PFSK-1 (cell line): ENCODE measurements around the gene COMP.

Experiments
- FOXP2 ChIP-seq: optimal IDR thresholded peaks from 2 replicates; pipeline ENCODE3; 2011; ENCODE audit warnings: borderline replicate concordance, control low read depth, inconsistent platforms; ENCODE audit not compliant: insufficient read depth; ENCODE audit errors: extremely low read length, extremely low read depth
- POLR2AphosphoS5 ChIP-seq: IDR thresholded peaks from 2 replicates; pipeline ENCODE4 v1.6.1; 2012; ENCODE audit warnings: low read depth, mild to moderate bottlenecking, control low read depth, low read length, moderate library complexity
- SIN3A ChIP-seq: IDR thresholded peaks from 2 replicates; pipeline ENCODE4 v1.6.1; 2012; ENCODE audit warnings: mild to moderate bottlenecking, low read length, moderate library complexity, borderline replicate concordance; ENCODE audit not compliant: insufficient read depth
- TAF1 ChIP-seq: IDR thresholded peaks from 2 replicates; pipeline ENCODE4 v1.6.1; 2012; ENCODE audit warnings: low read length, control low read depth, borderline replicate concordance; ENCODE audit not compliant: insufficient read depth
- TF ChIP-seq, protein P1 (sequence below), 2 experiments: IDR thresholded peaks; 2 replicates each; pipeline versions ENCODE4 v1.6.1 to v1.8.0; 2011 to 2012; ENCODE audit warnings: low read depth in 2 of 2, low read length in 2 of 2, control low read depth in 1 of 2, inconsistent platforms in 1 of 2, mild to moderate bottlenecking in 1 of 2, moderate library complexity in 1 of 2; ENCODE audit not compliant: insufficient read depth in 1 of 2

Gene COMP

DNA sequence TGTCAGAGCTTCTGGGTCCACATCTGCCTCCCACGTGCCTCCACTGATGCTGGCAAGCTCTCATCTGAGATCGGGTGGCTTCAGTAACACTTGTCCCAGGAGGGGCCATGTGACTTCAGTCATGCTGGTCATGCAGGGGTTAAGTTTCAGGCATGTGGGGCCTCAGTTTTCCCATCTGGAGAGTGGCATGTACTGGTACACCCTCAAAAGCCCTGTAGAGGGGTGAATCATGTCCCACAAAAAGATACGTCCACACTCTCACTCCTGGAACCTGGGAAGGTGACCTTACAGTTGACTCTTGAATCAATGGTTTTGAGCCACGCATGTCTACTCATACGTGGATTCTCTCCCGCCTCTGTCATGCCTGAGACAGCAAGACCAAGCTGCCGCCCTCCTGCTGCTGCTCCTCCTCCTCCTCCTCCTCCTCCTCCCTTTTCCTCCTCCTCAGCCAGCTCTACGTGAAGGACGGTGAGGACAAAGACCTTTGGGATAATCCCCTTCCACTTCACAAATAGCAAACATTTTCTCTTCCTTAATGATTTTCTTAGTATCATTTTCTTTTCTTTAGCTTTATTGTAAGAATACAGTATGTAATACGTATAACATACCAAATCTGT is 53.7 kb downstream of the COMP start:
- no peak for TF ChIP-seq POLR2AphosphoS5
- no peak for TF ChIP-seq TAF1
- TF ChIP-seq SIN3A = no peak

DNA sequence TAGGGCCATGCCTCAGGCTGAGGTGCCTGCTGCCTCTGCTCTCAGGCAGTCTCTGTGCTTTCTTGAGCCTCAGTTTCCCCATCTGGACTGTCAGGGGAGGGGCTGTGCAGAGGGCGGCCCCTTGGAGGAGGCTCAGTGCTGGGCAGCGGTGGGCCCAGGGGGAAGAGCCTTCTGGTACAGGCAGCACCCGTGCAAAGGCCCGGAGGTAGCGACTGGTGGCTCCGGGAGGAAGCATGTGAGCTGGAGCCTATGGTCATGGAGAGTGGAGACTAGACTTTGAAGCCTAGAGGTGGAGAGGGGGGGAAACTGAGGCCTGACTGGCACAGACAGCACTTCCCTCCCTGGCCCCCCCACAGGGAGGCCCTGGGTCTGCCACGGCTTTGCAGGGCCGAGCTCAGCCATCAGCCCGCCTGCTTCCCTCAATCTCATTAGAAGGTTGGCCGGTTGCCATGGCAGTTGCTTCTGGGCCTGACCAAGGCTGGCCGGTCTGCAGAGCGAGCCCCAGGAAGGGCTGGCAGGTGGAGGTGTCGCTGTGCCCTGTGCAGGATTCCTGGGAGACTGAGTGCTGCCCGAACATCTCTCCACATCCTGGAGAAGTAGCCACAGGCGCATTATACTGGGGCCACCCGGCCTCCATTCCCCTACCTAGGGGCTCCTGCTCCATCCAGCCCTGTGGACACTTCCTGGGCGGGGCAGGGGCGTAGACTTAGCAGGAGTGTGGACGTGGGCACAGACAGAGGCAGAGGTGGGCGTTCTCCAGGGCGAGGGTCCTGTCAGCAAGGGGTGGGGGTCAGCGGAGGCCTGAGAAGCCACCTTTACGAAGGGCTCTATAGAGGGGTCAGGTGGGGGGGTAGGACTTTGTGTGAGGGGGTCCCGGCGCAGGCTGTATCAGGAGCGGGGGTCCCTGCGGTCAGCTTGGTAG is 54.4 kb downstream of the COMP start:
- TF ChIP-seq TAF1 (no peak), FOXP2 (no peak), SIN3A (no peak), POLR2AphosphoS5 (no peak)
- TF ChIP-seq, protein P1, sequence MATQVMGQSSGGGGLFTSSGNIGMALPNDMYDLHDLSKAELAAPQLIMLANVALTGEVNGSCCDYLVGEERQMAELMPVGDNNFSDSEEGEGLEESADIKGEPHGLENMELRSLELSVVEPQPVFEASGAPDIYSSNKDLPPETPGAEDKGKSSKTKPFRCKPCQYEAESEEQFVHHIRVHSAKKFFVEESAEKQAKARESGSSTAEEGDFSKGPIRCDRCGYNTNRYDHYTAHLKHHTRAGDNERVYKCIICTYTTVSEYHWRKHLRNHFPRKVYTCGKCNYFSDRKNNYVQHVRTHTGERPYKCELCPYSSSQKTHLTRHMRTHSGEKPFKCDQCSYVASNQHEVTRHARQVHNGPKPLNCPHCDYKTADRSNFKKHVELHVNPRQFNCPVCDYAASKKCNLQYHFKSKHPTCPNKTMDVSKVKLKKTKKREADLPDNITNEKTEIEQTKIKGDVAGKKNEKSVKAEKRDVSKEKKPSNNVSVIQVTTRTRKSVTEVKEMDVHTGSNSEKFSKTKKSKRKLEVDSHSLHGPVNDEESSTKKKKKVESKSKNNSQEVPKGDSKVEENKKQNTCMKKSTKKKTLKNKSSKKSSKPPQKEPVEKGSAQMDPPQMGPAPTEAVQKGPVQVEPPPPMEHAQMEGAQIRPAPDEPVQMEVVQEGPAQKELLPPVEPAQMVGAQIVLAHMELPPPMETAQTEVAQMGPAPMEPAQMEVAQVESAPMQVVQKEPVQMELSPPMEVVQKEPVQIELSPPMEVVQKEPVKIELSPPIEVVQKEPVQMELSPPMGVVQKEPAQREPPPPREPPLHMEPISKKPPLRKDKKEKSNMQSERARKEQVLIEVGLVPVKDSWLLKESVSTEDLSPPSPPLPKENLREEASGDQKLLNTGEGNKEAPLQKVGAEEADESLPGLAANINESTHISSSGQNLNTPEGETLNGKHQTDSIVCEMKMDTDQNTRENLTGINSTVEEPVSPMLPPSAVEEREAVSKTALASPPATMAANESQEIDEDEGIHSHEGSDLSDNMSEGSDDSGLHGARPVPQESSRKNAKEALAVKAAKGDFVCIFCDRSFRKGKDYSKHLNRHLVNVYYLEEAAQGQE (IDR thresholded peaks at IDR 0.05; ENCODE audit: insufficient read depth in 1 of 2, low read depth in 2 of 2, low read length in 2 of 2) = no peak

DNA sequence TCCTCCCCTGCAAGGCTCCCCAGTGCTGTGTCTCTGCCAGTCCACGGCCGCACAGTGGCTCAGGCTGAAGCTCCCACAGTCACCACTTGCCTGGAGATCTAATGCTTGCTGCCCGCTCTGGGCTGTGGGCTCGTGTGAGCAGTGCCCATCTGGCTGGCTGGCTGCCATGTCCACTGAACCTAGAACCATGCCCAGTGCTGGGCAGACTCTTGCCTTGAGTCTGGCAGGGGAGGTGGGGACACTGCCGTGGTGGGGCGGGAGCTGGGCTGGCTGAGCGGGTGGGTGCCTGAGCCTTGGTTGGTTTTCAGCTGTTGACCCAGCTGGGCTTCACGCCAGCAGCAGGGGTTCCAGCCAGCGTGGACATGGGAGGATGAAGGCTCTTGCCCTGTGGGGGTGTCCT is 55.4 kb downstream of the COMP start:
- TF ChIP-seq, protein P1 (IDR thresholded peaks at IDR 0.05; ENCODE audit: insufficient read depth in 1 of 2, low read depth in 2 of 2, low read length in 2 of 2) = no peak
- no peak for TF ChIP-seq TAF1
- TF ChIP-seq POLR2AphosphoS5 = no peak
- TF ChIP-seq SIN3A = no peak
- no peak for TF ChIP-seq FOXP2

DNA sequence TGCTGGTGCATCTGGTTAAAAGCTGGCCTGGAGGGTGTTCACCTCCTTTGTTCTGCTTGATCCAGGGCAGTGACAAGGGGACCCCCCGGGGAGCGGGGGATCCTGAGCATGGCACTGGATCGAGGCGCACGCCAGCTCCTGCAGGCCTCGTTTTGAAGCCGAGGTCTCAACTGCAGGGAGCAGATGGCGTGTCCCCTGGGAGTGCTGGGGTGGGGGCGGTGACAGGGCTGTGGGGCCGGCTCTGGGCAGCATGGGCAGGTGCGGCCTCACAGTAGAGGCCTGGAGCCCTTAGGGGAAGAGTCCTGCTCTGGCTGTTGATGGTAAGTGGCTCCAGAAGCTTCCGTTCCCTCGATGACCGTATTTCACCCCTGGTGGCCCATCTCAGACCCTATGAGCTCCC is 55.8 kb downstream of the COMP start:
- TF ChIP-seq SIN3A (no peak), TAF1 (no peak)

DNA sequence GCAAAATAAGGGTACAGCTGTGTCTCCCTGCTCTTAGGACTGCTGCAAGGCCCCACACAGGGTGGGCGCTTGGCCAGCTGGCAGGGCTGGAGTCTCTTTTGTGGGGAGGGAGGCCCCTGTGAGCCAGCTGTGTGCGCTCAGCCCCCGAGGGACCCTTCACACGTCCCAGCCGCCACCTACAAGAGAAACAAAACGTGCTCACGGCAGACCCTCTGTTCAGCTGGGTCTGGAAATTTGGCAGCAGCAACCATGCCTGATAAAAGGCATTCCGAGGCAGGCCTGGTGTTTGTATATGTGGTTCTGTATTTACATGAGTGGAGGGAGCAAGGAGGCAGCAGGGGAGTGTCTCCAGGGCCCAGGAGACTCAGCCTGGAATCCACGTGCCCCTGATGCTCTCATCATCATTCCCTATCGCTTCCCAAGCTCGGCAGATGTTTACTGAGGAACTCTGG is 57.9 kb downstream of the COMP start:
- TF ChIP-seq SIN3A (no peak), FOXP2 (no peak), POLR2AphosphoS5 (no peak), TAF1 (no peak)
- TF ChIP-seq, protein P1 (IDR thresholded peaks at IDR 0.05; ENCODE audit: insufficient read depth in 1 of 2, low read depth in 2 of 2, low read length in 2 of 2) = no peak
